NOMO-1 (cell line): Measurements from ENCODE around the gene SLC25A39.
"Not testable (repeated sequence)": the region's sequence is repeated elsewhere in the genome, so short reads cannot be mapped to it uniquely, and the experiment has no call there.

Experiments used
- DNase-seq, 2 experiments: peaks; one replicate each; lab custom pipeline; 2025; ENCODE audit not compliant: unreplicated experiment in 2 of 2; lab: John Stamatoyannopoulos, UW

SLC25A39 gene, protein sequence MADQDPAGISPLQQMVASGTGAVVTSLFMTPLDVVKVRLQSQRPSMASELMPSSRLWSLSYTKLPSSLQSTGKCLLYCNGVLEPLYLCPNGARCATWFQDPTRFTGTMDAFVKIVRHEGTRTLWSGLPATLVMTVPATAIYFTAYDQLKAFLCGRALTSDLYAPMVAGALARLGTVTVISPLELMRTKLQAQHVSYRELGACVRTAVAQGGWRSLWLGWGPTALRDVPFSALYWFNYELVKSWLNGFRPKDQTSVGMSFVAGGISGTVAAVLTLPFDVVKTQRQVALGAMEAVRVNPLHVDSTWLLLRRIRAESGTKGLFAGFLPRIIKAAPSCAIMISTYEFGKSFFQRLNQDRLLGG

DNA sequence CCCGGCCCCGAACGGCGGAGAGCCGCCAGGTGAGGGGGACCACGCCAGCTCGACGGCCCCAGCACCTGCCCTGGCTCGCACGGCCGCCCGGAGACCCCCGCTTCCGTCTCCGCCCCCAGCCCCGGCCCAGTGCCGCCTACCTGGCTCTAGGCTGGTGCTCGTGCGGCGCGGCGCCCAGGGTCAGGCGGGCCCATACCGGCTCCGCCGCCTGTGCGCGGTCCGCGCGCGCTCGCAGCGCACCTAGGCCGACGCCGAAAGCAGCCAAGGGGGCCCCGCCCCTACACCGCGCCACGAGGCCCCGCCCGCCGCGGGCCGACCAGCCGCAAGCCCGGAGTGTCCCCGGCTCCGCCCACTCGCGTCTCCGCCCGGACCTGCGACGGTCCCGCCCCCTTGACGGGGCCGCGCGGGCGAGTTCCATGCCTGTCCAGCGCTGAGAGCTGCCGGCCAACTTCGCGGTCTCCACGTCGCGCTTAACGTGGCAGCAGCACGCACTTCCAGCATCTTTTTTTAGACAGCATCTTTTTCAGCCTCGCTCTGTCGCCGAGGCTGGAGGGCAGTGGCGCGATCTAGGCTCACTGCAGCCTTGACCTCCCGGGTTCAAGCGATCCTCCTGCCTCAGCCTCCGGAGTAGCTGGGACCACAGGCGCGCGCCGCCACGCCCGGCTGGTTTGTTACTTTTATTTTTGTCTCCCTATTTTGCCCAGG is at the start of gene SLC25A39:
Gene SLC25A39 (minus strand): TSS at position 253 of the 705 bp plus-strand sequence. CDS start 1,261 bp downstream, outside the sequence.
- peak; percentile 85 to 91 for DNase-seq

DNA sequence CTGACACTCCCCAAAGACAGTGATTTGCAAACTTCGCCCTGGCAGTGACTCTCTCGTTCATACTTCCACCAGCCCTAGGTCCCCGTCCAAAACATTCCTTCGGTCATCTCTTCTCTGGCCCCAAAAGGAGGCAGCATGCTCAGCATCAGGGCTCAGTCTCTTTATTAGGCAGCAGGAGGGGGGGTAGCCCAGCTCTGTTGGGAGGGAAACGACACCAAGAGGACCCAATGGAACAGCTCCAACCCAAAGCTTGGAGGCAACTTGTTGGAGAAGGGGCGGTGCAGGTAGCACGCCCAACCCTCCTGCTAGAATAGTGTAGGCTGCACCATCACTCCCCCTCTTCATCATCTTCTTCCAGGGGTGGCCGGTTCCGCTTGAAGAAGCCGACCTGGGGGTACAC is 47.4 kb upstream of the SLC25A39 start:
- DNase-seq = no peak

DNA sequence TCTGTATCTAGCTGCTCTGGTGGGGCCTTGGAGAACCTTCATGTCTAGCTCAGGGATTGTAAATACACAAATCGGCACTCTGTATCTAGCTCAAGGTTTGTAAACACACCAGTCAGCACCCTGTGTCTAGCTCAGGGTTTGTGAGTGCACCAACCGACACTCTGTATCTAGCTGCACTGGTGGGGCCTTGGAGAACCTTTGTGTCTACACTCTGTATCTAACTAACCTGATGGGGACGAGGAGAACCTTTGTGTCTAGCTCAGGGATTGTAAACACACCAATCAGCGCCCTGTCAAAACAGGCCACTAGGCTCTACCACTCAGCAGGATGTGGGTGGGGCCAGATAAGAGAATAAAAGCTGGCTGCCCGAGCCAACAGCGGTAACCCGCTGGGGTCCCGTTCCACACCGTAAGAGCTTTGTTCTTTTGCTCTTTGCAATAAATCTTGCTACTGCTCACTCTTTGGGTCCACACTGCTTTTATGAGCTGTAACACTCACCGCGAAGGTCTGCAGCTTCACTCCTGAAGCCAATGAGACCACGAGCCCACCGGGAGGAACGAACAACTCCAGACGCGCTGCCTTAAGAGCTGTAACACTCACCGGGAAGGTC is 44.9 kb upstream of the SLC25A39 start:
- DNase-seq = not testable (repeated sequence)

DNA sequence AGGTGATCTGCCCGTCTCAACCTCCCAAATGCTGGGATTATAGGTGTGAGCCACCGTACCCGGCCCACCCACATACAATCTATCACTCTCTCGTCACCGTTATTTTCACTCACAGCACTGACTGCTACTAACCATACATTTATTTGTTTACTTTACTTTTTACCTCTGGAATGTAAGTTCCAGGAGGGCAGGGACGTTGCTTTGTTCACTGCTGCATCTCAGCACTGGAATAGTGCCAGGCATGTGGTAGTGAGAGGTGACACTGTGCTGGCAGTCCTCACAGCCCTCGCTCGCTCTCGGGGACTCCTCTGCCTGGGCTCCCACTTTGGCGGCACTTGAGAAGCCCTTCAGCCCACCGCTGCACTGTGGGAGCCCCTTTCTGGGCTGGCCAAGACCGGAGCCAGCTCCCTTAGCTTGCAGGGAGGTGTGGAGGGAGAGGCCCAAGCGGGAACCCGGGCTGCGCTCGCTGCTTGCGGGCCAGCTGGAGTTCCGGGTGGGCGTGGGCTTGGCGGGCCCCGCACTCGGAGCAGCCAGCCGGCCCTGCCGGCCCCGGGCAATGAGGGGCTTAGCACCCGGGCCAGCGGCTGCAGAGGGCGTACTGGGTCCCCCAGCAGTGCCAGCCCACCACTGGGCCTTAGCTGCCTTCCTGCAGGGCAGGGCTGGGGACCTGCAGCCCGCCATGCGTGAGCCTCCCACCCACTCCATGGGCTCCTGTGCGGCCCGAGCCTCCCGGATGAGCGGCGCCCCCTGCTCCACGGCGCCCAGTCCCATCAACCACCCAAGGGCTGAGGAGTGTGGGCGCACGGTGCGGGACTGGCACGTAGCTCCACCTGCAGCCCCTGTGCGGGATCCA is 44.0 kb upstream of the SLC25A39 start:
- DNase-seq = not testable (repeated sequence)

DNA sequence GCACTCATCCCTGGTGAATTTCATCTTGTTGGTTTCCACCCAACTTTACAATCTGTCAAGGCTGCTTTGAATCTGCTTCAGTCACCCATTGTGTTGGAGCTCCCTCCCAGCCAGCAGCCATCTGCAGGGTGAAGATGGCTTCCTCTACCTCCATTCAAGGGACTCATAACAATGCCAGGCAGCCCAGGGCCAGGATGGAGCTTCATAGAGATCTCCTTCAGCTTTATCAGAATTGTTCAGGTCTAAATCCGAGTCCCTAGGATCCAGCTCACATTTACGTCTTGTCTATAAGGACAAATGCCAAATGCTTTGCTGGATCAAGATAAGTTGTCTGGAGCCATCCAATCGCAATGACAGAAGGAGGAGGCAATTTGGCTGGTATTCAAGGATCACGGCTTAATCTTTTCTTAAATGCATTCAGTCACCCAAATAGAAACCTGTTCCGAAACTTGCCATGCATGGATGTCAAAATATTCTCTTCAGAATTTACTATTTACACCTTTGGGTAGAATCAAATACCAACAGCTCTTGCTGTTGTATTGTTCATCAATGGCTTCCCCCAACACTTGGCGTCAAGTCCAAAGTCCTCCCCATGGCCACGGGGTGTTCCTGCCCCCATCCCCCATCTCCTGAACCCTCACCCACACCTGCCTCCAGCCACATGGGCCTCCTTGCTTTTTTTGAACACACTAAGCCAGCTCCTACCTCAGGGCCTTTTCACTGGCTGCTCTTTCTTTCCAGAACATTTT is 42.8 kb upstream of the SLC25A39 start:
- DNase-seq = no peak

DNA sequence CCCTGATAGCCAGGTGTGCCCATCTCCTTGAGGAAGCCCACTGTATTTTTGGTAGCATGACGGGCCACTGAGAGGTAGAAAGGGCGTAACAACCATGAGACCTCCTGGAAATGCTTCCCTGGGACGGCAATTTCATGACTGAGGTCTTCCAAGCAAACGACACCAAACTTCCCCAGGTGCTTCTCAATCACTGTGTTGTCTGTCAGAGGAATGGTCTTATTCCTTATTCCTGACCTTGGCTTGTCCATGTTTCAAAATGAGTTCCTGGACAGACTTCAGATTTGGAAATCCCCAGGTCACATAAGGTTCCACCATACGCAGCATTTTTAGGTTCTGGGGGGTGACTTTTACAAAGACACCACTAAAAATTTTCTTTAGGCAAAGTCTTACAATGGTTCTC is 40.4 kb upstream of the SLC25A39 start:
- DNase-seq = not testable (repeated sequence)

DNA sequence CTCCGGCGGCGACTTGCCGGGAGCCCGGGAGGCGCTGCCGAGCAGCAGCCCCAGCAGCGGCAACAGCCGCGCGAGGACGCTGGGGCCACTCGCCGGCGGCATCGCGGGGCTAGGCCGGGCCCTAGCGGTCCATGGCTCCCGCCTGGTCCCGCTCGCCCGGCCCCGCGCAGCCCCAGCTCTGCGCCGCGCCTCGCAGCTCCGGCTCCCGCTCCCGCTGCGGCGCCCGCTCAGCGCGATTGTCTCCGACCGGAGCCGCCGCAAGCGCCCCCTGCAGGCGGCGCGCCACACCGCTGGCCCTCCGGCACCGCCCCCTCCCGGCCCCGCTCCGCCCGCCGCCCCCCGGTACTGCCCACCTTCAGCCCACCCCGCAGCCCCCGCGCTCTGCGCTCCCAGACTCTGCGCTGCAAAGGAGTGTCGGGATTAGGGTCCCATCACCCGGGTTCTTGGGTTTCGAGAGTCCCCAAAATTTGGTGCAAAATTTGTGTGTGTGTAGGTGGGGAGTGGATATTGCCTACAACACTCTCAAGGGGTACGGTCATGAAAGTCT is 39.1 kb upstream of the SLC25A39 start, which contains the start of gene FAM171A2:
Gene FAM171A2 (minus strand): TSS at position 241 of the 547 bp plus-strand sequence. CDS start 139 bp downstream, at position 102.
- DNase-seq = peak; percentile 21 to 57

DNA sequence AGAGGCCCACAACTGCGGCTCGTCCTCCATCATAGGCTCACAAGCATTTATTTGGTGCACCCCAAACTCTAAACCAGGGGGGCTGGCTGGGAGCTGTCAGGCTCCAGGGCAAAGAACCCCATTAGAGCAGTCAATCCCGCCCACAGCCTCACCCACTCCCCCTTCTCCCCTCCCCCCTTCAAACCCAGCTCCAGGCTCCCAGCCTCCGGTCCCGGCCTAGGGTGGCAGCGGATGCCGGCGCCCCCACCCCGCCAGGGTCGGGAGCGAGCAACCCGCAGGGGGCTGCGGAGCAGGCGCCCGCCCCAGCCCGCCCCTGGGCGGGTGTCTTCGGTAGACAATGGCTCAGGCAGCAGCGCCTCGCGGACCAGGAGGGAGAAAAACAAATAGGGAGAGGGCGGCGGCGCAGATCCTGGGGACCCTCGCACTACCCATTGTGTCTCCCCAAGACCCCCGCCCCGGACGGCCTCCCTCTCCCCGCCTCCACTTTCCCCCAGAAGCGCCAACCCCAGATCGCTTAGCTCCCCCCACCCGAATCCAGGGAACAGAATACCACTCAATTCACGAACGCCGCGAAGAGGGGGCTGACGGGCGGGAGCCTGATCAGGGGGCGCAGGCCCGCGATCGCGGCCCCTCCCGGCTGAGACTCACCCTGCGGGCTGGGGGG is 38.5 kb upstream of the SLC25A39 start:
- no peak for DNase-seq

DNA sequence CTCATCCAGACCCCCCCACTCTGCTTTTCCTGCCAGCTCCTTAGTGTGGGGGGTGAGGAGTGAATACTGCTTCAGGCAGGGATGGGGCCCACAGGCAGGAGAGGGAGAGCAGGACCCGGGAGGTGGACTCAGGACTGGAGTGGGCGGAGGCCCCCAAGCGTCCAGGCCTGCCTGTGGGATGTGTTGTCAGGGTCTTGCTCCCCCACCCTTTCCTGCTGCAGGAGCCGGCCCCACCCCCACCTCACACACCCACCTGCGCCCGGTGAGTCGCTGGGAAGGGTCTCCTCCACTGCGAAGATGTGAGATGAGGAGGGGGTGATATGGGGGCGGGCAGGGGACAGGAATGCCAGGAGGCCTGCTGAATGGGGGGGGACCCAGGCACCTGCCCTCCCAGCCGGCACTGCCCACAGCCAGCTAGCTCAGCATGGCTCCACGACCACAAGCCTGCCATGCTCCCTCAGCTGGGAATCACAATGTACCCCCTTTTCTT is 37.9 kb upstream of the SLC25A39 start:
- DNase-seq = no peak

DNA sequence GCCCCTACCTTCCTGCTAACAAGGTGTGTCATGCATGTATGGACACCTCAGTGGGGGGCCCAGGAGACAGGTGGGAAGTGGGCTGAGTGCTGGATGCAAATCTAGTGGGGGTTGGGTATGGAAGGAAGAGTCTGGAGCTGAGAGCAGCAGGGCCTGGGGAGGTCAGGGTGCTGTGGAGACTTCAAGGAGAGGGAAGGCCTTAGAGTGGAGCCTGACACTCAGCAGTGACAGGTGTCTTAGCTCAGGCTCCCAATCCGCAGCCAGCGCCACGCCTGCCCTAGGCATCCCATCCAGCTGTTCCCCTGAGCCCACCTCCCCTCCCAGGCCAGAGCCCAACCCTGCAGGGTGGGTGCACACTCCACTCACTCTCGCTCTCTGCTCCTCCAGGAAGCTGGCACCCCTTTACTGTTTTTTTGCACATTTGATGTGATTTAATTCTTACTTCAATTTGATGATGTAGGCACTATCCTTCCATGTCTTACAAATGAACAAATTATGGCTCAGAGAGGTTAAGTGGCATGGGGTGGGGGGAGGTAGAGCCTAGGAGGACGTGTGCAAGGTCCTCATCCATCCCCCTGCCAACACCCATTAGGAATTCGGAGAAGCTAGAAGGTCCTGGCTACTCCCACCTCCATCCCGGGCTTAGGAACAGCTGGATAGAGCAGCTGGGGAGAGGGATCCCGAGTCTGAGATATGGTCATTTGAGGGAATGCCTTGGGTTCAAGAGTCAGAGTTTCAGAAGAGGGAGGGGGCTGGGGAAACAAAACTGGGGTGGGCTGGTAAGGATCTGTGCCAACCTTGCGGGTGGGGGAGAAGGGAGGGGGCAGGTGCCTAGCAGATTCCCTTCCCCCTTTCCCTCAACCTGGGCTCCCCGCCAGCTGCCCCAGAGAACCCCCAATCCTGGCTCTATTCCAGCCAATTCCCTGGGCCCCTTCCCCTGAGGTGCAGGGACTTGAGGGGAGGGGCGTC is 37.0 kb upstream of the SLC25A39 start:
- no peak for DNase-seq

DNA sequence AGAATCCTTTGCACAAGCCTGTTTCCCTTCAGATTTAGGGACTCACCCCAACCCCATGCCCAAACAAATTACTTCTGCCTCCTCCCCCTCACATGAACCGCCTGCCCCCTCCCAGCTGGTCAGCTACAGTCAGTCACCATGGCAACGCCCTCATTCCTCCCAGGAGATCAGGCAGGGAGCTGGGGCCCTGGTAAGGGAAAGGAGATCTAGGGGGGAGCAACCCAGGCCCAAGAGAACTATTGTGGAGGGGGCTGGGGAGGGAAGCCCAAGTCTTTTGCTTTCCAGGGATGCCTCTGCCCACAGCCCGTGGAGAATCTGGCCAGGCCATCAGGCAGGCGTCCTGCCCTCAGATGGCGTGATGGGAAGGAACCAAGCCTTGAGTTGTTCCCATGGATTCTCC is 36.2 kb upstream of the SLC25A39 start:
- DNase-seq = no peak

DNA sequence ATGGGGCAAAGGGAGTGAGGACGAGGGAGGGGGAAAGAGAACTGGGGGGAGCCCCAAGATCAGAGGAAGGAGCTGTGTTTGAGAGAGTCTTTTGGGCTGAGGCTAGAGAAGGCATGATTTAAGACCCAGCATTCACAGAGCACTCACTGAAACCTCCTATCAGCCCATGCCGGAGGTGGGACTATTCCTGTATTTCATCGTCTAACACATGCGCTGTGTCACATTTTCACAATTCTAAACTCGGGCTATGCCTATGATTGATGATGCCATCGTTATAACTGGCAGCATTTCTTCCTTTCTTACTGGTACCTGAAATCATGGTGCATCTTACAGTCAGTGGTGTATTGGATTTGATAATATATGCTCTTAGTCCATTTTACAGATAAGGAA is 35.5 kb upstream of the SLC25A39 start:
- DNase-seq = no peak

DNA sequence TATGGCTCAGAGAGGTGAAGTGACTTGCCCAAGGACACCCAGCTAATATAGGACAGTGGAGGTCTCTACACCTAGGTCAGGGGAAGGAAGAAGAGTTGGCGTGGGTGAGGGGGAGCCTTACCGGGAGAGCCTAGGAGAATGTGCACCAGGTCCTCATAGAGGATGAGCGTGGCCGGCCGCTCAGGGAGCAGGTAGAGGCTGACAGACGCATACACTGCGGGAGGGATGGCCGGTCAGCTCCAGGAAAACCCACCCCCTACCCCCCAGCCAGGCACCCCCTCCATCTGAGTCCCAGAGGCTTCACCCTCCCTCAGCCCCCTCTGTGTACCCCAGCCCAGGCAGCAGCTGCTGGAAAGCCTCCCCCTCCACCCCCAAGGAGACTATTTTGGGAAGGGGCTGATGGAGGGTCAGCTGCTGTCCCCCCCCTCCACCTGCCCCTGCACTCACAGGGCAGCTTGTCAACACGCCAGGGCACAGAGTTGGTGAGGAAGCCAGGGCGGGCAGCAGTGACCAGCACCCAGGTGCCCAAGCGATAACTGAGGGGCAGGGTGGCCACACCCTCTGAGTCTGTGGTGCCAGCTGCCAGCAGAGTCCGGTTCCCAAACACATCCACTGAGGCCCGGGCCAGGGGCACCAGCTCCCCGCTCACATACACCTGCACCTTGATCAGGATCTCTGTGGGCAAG is 35.0 kb upstream of the SLC25A39 start:
- no peak for DNase-seq

DNA sequence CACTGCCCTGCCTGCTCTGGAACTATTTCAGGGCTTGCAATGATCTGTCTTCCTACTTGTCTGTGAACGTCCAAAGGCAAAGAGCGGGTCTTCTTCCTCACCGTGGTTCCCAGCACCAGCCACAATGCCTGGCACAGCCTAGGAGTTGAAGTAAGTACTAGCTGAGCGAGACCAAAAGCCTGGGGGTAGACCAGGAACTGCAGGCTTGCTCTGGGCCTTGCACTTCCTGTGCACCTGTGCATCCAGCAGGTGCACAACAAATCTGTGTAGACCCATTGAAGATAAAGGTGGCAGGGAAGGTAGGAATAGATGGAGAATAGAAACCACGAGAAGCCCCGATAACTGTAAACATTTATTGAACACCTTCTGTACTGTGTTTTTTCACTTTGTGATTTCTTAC is 34.4 kb upstream of the SLC25A39 start:
- no peak for DNase-seq

DNA sequence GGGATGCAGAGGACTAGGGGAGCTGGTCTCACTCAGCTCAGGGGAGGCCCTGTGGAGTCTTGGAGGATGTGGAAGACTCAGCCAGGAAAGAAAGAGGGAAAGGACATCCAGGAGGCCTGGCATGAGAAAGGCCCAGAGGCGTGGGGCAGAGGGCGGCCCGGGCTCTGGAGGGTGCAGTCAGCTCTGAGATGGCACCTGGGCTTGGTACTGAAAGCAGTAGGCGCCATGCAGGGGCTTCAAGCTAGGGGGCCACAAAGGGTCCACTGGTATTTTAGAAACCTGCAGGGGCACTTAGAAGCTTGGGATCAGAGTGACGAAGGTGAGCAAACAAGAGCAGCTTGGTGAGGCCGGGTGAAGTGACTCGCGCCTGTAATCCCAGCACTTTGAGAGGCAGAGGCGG is 33.4 kb upstream of the SLC25A39 start:
- DNase-seq = no peak

DNA sequence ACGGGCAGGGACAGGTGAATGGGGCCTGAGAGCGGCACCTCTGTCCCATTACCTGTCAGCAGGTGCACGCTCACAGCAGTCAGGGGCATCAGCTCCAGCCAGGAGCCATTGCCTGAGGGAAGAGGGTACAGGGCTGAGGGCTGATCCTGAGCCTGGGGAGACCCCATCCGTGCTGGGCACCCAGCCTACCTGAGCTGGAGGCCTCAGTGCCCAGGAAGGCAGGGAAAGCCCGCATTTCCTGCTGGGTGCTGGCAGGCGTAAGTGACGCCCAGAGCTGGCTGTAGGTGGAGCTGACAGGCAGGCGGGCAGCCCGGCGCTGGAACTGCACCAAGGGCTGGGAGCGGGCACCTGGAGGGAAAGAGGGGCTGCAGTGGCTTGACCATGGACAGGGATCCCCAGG is 31.6 kb upstream of the SLC25A39 start:
- DNase-seq = no peak

DNA sequence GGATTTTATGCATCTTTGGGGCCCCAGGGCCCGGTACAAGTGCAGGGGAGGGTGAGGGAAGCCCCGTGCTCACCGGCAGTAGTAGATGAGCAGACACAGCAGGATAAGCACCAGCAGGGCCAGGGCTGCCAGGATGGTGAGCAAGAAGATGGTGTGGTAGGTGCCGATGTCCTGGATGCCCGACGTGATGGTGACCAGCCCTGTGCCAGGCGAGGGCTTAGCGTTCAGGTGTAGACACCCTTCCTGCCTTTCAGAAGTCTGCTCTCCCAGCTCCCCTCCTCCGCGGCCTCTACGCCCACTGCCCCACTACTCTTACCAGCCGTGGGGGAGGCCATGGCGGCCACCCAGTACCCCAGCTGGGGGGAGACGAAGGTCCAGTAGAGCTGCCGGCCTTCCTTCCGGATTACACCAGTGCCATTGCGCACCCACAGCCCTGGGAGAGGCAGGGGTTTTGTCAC is 31.0 kb upstream of the SLC25A39 start:
- DNase-seq = no peak
